Gastrocnemius medialis (tissue), 4 donors: ENCODE data around the gene PTPA. TPM values are rescaled to one million over a fixed set of nuclear protein-coding genes. Genes with fewer than 3 reads are reported as not detected.

Source experiments
- ATAC-seq, 2 donors: fragments of 150-250 bp; one replicate each; pipeline ENCODE4 v1.9.1; 2016
- DNase-seq, 2 donors: peaks; one replicate each; pipeline ENCODE4 v3.0.0-alpha.2; 2019
- H3K27ac ChIP-seq, 4 donors: fragments of 200-600 bp; sonication (generic); 1 replicate in 1 of 4; 2 replicates in 3 of 4; pipeline ENCODE4 v1.5.1; 2016 to 2018; ENCODE audit warnings: mild to moderate bottlenecking in 2 of 4, moderate library complexity in 1 of 4
- H3K27me3 ChIP-seq, 3 donors: fragments of 200-600 bp; sonication (generic) in 2 of 3; 1 replicate in 1 of 3; 2 replicates in 2 of 3; pipeline versions ENCODE4 v1.5.1 to v1.6.0; 2016 to 2019; ENCODE audit warnings: mild to moderate bottlenecking in 1 of 3, moderate library complexity in 1 of 3
- H3K36me3 ChIP-seq, 2 donors: fragments of 200-600 bp; sonication (generic) in 1 of 2; one replicate each; pipeline ENCODE4 v1.5.1; 2017 to 2018
- H3K4me1 ChIP-seq, 2 donors: fragments of 200-600 bp; sonication (generic) in 1 of 2; one replicate each; pipeline ENCODE4 v1.5.1; 2016 to 2017; ENCODE audit warnings: mild to moderate bottlenecking in 2 of 2
- H3K4me3 ChIP-seq, 4 donors: fragments of 200-600 bp; sonication (generic) in 3 of 4; 1 replicate in 1 of 4; 2 replicates in 3 of 4; pipeline ENCODE4 v1.5.1; 2016 to 2019; ENCODE audit warnings: mild to moderate bottlenecking in 2 of 4
- H3K9me3 ChIP-seq, 3 donors: fragments of 200-600 bp; sonication (generic) in 2 of 3; 1 replicate in 1 of 3; 2 replicates in 2 of 3; pipeline ENCODE4 v1.5.1; 2016 to 2019
- POLR2A ChIP-seq, 2 donors: fragments of 450-650 bp; IDR thresholded peaks; one replicate each; pipeline ENCODE4 v1.6.1; 2017; ENCODE audit warnings: antibody characterized with exemption in 2 of 2, mild to moderate bottlenecking in 2 of 2, moderate library complexity in 2 of 2
- in situ Hi-C, 4 donors: fragments of 200-750 bp; cut with MboI; loops; one replicate each; pipeline versions ENCODE4 v1.15.0 to v1.8.0; 2017; ENCODE audit warnings: low sequenced_read_pairs in 4 of 4
- intact Hi-C: fragments of 100-400 bp; cut with DNase I; formaldehyde crosslinking; loops from one replicate; pipeline ENCODE4 v1.15.1; 2023; ENCODE audit warnings: low total_unique reads
- total RNA-seq, 4 donors: library from RNA; depleted of rRNA; stranded (reverse); fragments of >200 nt; gene quantifications; one replicate each; pipeline versions ENCODE4 v1.1.0 to v1.2.3, GENCODE V29; 2016
- TF ChIP-seq, protein P1 (sequence below), 5 experiments: fragments of 450-650 bp in 3 of 5; fragments of 200-600 bp in 2 of 5; sonication (generic) in 2 of 5; IDR thresholded peaks in 4 of 5; conservative IDR thresholded peaks in 1 of 5; 1 replicate in 4 of 5; 2 replicates in 1 of 5; pipeline ENCODE4 v1.5.1; 2016 to 2019; ENCODE audit warnings: antibody characterized with exemption in 5 of 5, mild to moderate bottlenecking in 3 of 5, moderate library complexity in 3 of 5

The PTPA gene
- total RNA-seq, 4 donors from 2014 or later, result 37.6 to 71.6 (median 53.5) TPM

DNA sequence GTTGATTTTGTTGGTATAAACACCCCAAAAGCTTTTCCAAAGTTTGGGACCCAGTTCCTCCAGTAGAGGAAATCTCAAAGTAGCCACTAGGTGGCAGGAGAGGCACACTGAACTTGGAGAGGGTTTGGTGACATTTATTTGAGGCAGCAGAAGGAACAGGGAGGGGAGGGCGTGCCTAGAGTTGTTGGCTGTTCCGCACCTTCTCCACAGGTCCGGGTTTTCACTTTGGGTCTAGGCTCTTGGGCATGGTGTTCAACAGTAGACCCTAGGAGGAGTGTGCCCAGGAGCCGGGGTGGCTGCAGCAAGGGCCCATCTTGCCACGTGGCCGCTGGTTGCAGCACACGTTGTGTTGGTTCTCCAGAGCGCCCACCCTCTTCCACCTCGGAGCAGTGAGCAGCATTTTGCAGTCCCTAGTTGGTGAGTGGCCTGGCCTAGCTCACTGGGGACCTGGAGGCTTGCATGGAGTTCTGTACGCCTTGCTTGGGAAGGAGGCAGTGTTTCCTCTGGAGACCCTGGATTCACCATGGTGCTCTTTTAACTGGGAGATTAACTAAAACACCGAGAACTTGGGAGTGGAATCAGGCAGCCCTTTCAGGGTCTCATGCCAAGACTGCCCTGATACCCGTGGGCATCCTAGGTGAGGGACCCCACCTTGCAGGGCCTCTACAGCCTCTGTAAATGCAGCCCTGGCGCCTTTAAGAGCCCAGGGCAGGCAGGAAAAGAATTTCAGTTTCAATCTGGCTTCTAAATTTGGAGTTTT, 28.2 kb downstream of the PTPA start:
- peak overlapping the region; percentile 95 to 100 (median 98) for H3K27ac ChIP-seq
- peaks cover 0 to 26% of the 10 kb centered on the region in 2 donors for H3K36me3 ChIP-seq
- no peaks in the 10 kb centered on the region for H3K27me3 ChIP-seq
- H3K4me1 ChIP-seq, result peaks cover 62 to 68% of the 10 kb centered on the region in 2 donors
- peak overlapping the region; percentile 51 to 58 (median 52) for H3K4me3 ChIP-seq
- H3K9me3 ChIP-seq, result no peaks in the 10 kb centered on the region
- DNase-seq (peak; percentile 71 to 82), ATAC-seq (peak; percentile 64)
- in situ Hi-C loops (loop anchor here (5.0 to 25.0 kb wide), 7 partner anchors 348 to 655 kb away; no protein-coding TSS in a partner anchor), intact Hi-C loops (loop anchor here (1.0 to 5.0 kb wide), 3 partner anchors 115 to 643 kb away; no protein-coding TSS in a partner anchor)
- TF ChIP-seq, protein P1, sequence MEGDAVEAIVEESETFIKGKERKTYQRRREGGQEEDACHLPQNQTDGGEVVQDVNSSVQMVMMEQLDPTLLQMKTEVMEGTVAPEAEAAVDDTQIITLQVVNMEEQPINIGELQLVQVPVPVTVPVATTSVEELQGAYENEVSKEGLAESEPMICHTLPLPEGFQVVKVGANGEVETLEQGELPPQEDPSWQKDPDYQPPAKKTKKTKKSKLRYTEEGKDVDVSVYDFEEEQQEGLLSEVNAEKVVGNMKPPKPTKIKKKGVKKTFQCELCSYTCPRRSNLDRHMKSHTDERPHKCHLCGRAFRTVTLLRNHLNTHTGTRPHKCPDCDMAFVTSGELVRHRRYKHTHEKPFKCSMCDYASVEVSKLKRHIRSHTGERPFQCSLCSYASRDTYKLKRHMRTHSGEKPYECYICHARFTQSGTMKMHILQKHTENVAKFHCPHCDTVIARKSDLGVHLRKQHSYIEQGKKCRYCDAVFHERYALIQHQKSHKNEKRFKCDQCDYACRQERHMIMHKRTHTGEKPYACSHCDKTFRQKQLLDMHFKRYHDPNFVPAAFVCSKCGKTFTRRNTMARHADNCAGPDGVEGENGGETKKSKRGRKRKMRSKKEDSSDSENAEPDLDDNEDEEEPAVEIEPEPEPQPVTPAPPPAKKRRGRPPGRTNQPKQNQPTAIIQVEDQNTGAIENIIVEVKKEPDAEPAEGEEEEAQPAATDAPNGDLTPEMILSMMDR (IDR thresholded peaks at IDR 0.05 in 4 of 5, conservative IDR thresholded peaks at IDR 0.05 in 1 of 5), result peak; percentile 95 to 96 (median 96)
- no peak for TF ChIP-seq POLR2A (IDR thresholded peaks at IDR 0.05)

DNA sequence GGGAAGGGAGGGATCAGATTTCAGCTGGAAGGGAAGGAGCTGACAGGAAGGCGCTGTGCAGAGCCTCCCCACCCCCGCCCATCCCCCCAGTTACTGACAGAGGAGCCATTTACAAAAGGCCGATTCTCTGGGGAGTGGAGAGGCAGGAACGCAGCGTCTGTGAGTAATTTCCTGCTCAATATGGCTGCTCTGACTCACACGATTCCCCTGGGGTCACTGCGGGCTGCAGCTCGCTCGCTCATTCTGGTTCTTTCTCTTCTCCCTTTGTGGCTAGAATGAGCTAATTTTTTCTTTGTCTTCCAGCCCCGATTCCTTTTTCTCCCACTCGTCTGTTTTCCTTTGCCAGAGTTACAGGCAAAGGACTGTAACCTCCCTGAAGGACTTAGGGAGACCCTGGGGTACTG, 28.8 kb downstream of the PTPA start:
- DNase-seq (peak; percentile 96 to 97), ATAC-seq (peak; percentile 82 to 86)
- Histone ChIP-seq H3K27me3 (no peaks in the 10 kb centered on the region), H3K9me3 (no peaks in the 10 kb centered on the region), H3K4me3 (peak overlapping the region; percentile 51 to 77 (median 56)), H3K27ac (peak overlapping the region; percentile 95 to 100 (median 98)), H3K36me3 (peaks cover 0 to 22% of the 10 kb centered on the region in 2 donors), H3K4me1 (peaks cover 67 to 72% of the 10 kb centered on the region in 2 donors)
- in situ Hi-C loops, result loop anchor here (5.0 to 25.0 kb wide), 7 partner anchors 347 to 655 kb away; no protein-coding TSS in a partner anchor
- intact Hi-C loops, result loop anchor here (1.0 to 5.0 kb wide), 5 partner anchors 115 to 642 kb away; no protein-coding TSS in a partner anchor
- TF ChIP-seq, protein P1 (IDR thresholded peaks at IDR 0.05 in 4 of 5, conservative IDR thresholded peaks at IDR 0.05 in 1 of 5), result no peak
- TF ChIP-seq POLR2A (IDR thresholded peaks at IDR 0.05), result peak; percentile 36 to 60

DNA sequence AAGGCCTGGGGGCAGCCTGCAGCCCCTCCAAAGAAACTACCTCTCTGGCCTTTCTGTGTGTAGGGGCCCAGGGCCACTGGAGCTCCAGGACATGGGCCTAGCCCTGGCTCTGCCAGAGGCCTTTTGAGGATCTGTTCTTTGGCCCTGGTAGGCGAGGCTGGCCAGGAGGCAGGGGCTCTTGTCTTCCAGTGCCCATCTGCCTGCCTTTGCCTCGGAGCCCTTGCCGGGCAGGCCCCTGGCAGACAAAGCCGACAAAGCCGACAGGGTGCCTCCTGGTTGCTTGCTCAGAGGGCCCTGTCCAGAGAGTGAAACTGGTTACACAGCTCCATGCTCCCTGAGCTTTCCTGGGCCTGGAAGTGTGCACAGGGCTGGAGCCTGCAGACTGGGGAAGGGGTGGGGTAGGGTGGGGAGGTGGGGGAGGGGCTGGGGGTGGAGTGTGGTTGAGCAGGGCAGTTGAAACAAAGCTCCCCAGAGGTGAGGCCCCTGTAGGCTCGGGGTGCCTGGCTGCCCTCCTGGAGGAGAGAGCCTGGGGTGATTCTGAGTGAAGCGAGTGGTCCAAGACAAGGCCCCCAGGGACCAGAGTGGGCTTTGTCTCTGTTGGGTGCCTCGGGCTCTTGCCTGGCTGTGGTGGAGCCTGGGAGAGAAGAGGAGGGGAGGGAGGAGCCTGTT, 29.3 kb downstream of the PTPA start:
- Histone ChIP-seq H3K4me1 (peaks cover 72 to 78% of the 10 kb centered on the region in 2 donors), H3K27ac (peak overlapping the region; percentile 95 to 100 (median 98)), H3K36me3 (peaks cover 0 to 17% of the 10 kb centered on the region in 2 donors), H3K4me3 (peak overlapping the region; percentile 51 to 77 (median 56)), H3K9me3 (no peaks in the 10 kb centered on the region), H3K27me3 (no peaks in the 10 kb centered on the region)
- in situ Hi-C loops (loop anchor here in 2 of 4 donors (25.0 kb wide), 2 partner anchors 347 to 647 kb away; no protein-coding TSS in a partner anchor), intact Hi-C loops (loop anchor here (2.0 kb wide), 2 partner anchors 272 to 342 kb away; no protein-coding TSS in a partner anchor)
- DNase-seq (peak in 1 of 2 donors; percentile 46), ATAC-seq (peak in 1 of 2 donors; percentile 7)
- no peak for TF ChIP-seq POLR2A (IDR thresholded peaks at IDR 0.05)

DNA sequence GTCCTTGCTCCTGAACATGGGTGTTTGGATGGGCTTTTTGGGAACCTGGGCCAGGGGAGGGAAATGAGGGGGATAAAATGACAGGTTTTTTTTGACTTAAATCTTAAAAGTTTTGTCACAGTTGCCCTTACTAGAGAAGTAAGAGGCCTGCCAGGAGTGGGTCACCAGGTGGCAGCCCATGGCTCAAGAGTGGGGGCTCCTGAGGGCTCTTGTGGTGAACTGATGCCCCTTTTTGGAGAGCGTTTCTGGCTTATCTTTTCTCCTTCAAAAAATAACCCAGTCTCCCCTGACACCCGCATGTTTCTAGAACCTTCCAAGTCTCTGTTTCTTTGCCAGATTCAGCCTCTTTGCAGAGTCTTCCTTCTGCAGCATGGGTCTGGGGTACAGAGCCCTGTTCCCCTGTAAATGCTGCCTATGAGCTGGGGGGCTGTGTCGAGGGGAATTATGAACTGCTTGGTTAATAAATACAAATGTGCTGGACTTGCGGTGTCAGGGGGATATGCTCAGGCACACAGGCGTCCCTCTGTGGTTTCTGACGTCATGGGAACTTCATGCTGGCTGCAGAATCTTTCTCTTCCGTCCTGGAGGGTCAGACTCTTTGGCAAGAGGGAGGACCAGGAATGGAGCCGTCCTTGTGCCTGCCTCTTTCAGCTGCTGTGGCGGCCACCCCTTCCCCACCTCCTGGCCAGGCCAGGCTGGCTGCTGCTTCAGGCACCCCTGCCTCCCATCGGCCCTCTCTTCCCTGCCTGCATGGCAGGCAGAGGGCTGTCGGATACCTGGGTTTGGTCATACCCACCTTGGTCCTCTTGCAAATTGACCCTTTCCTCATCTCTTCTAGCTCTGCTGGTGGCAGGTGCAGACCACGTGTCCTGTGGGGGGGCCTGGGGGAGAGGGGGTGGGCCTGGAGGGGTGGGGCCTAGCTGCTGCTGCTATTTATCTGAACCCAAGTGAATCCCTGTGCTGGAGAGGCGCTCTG, 30.1 kb downstream of the PTPA start:
- H3K36me3 ChIP-seq, result peaks cover 0 to 11% of the 10 kb centered on the region in 2 donors
- peaks cover 80 to 86% of the 10 kb centered on the region in 2 donors for H3K4me1 ChIP-seq
- peak; percentile 54 to 66 for DNase-seq
- in situ Hi-C loops (loop anchor here in 2 of 4 donors (25.0 kb wide), 2 partner anchors 346 to 646 kb away; no protein-coding TSS in a partner anchor), intact Hi-C loops (loop anchor here (2.0 kb wide), 3 partner anchors 33 to 341 kb away; no protein-coding TSS in a partner anchor)
- no peaks in the 10 kb centered on the region for H3K9me3 ChIP-seq
- peak overlapping the region; percentile 95 to 100 (median 98) for H3K27ac ChIP-seq
- no peak for ATAC-seq
- TF ChIP-seq POLR2A (IDR thresholded peaks at IDR 0.05), result peak in 1 of 2 donors; percentile 20
- TF ChIP-seq, protein P1 (IDR thresholded peaks at IDR 0.05 in 4 of 5, conservative IDR thresholded peaks at IDR 0.05 in 1 of 5), result no peak
- peak overlapping the region; percentile 51 to 77 (median 56) for H3K4me3 ChIP-seq
- H3K27me3 ChIP-seq, result no peaks in the 10 kb centered on the region
